Muscle of back (tissue), 10 donors: Measurements from ENCODE around the gene NBPF14. TPM values are rescaled to one million over a fixed set of nuclear protein-coding genes. Genes with fewer than 3 reads are reported as not detected.

Source experiments
- polyA plus RNA-seq, 10 donors: library from polyadenylated mRNA; unstranded; fragments of 120-200 nt; gene quantifications; one replicate each; pipeline ENCODE4 v1.2.1, GENCODE V29; 2013; ENCODE audit not compliant: insufficient read length in 10 of 10

The NBPF14 gene
- polyA plus RNA-seq, 10 donors: 12.6 to 20.4 (median 17.3) TPM

Other genes with a start within 250 kb of the NBPF14 start
- gene PPIAL4G, start 112.7 kb downstream of the NBPF14 start, polyA plus RNA-seq: under 1 TPM in 4 of 10 donors, not detected in 6; 0.07 to 0.08 (median 0.07) TPM
- 1 to 10 TPM in 3 of 10 donors, under 1 TPM in 2, not detected in 5; 0.75 to 2.2 (median 1.1) TPM for gene NUDT4B, start 152.8 kb upstream of the NBPF14 start, polyA plus RNA-seq
- 1,000 to 10,000 TPM in 2 of 10 donors, 100 to 1,000 TPM in 8; 358 to 1,163 (median 866) TPM for gene PDE4DIP, start 248.4 kb upstream of the NBPF14 start, polyA plus RNA-seq